GM18498 (cell line): Measurements from ENCODE around the gene B3GAT1.

Experiments
- ATAC-seq: cut with Tn5 transposase; IDR thresholded peaks from one replicate; pipeline ENCODE4 v1.9.1; 2021; ENCODE audit warnings: mild to moderate bottlenecking, moderate library complexity; ENCODE audit not compliant: unreplicated experiment

The B3GAT1 gene

GRCh38 chr11:134393638-134394037 lies 18.4 kb downstream of the B3GAT1 start:
- ATAC-seq, result no peak

- ATAC-seq, result no peak
Observed at GRCh38 chr11:134392953-134393615, 19.0 kb downstream of the B3GAT1 start.

GRCh38 chr11:134391656-134392055 lies 20.4 kb downstream of the B3GAT1 start:
- ATAC-seq, result no peak

- no peak for ATAC-seq
Observed at GRCh38 chr11:134390706-134391569, 21.1 kb downstream of the B3GAT1 start.

- ATAC-seq, result no peak
Observed at GRCh38 chr11:134389464-134390180, 22.4 kb downstream of the B3GAT1 start.

GRCh38 chr11:134388590-134388989 lies 23.5 kb downstream of the B3GAT1 start:
- ATAC-seq, result no peak

- no peak for ATAC-seq
Observed at GRCh38 chr11:134387501-134387900, 24.5 kb downstream of the B3GAT1 start.

GRCh38 chr11:134386945-134387344 lies 25.1 kb downstream of the B3GAT1 start:
- no peak for ATAC-seq

- no peak for ATAC-seq
Observed at GRCh38 chr11:134385774-134386565, 26.1 kb downstream of the B3GAT1 start.

GRCh38 chr11:134385171-134385570 lies 26.9 kb downstream of the B3GAT1 start:
- ATAC-seq, result no peak

GRCh38 chr11:134384406-134384805 lies 27.6 kb downstream of the B3GAT1 start:
- no peak for ATAC-seq

- ATAC-seq, result no peak
Observed at GRCh38 chr11:134383576-134384221, 28.3 kb downstream of the B3GAT1 start.

- ATAC-seq, result no peak
Observed at GRCh38 chr11:134382830-134383229, 29.2 kb downstream of the B3GAT1 start.

- ATAC-seq, result no peak
Observed at GRCh38 chr11:134382257-134382656, 29.8 kb downstream of the B3GAT1 start.

- ATAC-seq, result no peak
Observed at GRCh38 chr11:134380785-134381184, 31.3 kb downstream of the B3GAT1 start.

GRCh38 chr11:134380229-134380628 lies 31.8 kb downstream of the B3GAT1 start:
- ATAC-seq, result no peak

GRCh38 chr11:134379241-134379640 lies 32.8 kb downstream of the B3GAT1 start:
- ATAC-seq, result no peak

GRCh38 chr11:134377876-134378275 lies 34.2 kb downstream of the B3GAT1 start:
- no peak for ATAC-seq

- ATAC-seq, result no peak
Observed at GRCh38 chr11:134376150-134376921, 35.7 kb downstream of the B3GAT1 start.
